Esophagus squamous epithelium (tissue), 5 donors: Measurements from ENCODE around the gene AEBP1. TPM values are rescaled to one million over a fixed set of nuclear protein-coding genes. Genes with fewer than 3 reads are reported as not detected.

Source experiments
- DNase-seq: peaks from one replicate; lab custom pipeline; 2025; lab: John Stamatoyannopoulos, UW
- H3K27ac ChIP-seq, 4 donors: fragments of 200-600 bp; sonication (generic); one replicate each; pipeline ENCODE4 v1.5.1; 2016 to 2019; ENCODE audit warnings: mild to moderate bottlenecking in 1 of 4
- H3K27me3 ChIP-seq, 4 donors: fragments of 200-600 bp; sonication (generic); 1 replicate in 3 of 4; 2 replicates in 1 of 4; pipeline versions ENCODE4 v1.5.1 to v1.6.0; 2017 to 2021; ENCODE audit warnings: antibody characterized with exemption in 1 of 4
- H3K36me3 ChIP-seq, 3 donors: fragments of 200-600 bp; sonication (generic); one replicate each; pipeline ENCODE4 v1.5.1; 2016 to 2019
- H3K4me1 ChIP-seq, 3 donors: fragments of 200-600 bp; sonication (generic); one replicate each; pipeline ENCODE4 v1.5.1; 2017 to 2019
- H3K4me3 ChIP-seq, 4 donors: fragments of 200-600 bp; sonication (generic); 1 replicate in 3 of 4; 2 replicates in 1 of 4; pipeline ENCODE4 v1.5.1; 2016 to 2019; ENCODE audit warnings: mild to moderate bottlenecking in 2 of 4, moderate library complexity in 1 of 4
- H3K9me3 ChIP-seq, 3 donors: fragments of 200-600 bp; sonication (generic); one replicate each; pipeline ENCODE4 v1.5.1; 2016 to 2019
- CTCF ChIP-seq, 6 experiments: fragments of 450-650 bp in 4 of 6; fragments of 200-600 bp in 2 of 6; sonication (generic) in 2 of 6; IDR thresholded peaks; one replicate each; pipeline ENCODE4 v1.5.1; 2016 to 2019; ENCODE audit warnings: antibody characterized with exemption in 6 of 6, mild to moderate bottlenecking in 4 of 6, moderate library complexity in 4 of 6
- POLR2A ChIP-seq, 4 donors: fragments of 450-650 bp; IDR thresholded peaks; one replicate each; pipeline ENCODE4 v1.6.1; 2017; ENCODE audit warnings: antibody characterized with exemption in 4 of 4, mild to moderate bottlenecking in 4 of 4, moderate library complexity in 3 of 4
- WGBS, 2 donors: methylation state at CpG; one replicate each; pipeline ENCODE4 v1.1.5; 2018; 5-methylcytosine and 5-hydroxymethylcytosine counted together
- intact Hi-C: fragments of 100-400 bp; cut with DNase I; formaldehyde crosslinking; loops from one replicate; pipeline ENCODE4 v1.15.0; 2022
- total RNA-seq, 4 donors: library from RNA; depleted of rRNA; stranded (reverse); fragments of >200 nt; gene quantifications; one replicate each; pipeline ENCODE4 v1.1.0, GENCODE V29; 2016
- donor health status: DM: yes; HTN: yes; CAD: no.

AEBP1 gene
- total RNA-seq, 4 donors from 2014 or later = 4.6 to 83.9 (median 25.2) TPM

GRCh38 chr7:44152971-44153947 lies 49.1 kb downstream of the AEBP1 start:
- intact Hi-C loops = no loop called here
- WGBS, 2 donors = 68 to 79% methylated on average over 4 to 9 of the region's 22 CpGs
- H3K4me1 ChIP-seq = peaks cover 0 to 12% (median 0%) of the 10 kb centered on the region in 3 donors
- H3K27ac ChIP-seq = no peak overlapping the region
- no peaks in the 10 kb centered on the region for H3K36me3 ChIP-seq
- no peak overlapping the region for H3K4me3 ChIP-seq
- no peak for TF ChIP-seq POLR2A (IDR thresholded peaks at IDR 0.05)
- H3K27me3 ChIP-seq = no peaks in the 10 kb centered on the region
- H3K9me3 ChIP-seq = no peaks in the 10 kb centered on the region
- no peak for DNase-seq

- H3K4me3 ChIP-seq = no peak overlapping the region
- no peaks in the 10 kb centered on the region for H3K36me3 ChIP-seq
- intact Hi-C loops = no loop called here
- WGBS, 2 donors = 74 to 92% methylated on average over 5 of the region's 5 CpGs
- H3K9me3 ChIP-seq = no peaks in the 10 kb centered on the region
- H3K27ac ChIP-seq = no peak overlapping the region
- TF ChIP-seq CTCF (IDR thresholded peaks at IDR 0.05) = no peak
- no peak for DNase-seq
- H3K4me1 ChIP-seq = peaks cover 0 to 12% (median 0%) of the 10 kb centered on the region in 3 donors
- no peaks in the 10 kb centered on the region for H3K27me3 ChIP-seq
Observed at GRCh38 chr7:44153948-44154335, 49.8 kb downstream of the AEBP1 start.

GRCh38 chr7:44154703-44155102 lies 50.6 kb downstream of the AEBP1 start:
- Histone ChIP-seq H3K4me3 (no peak overlapping the region), H3K27me3 (no peaks in the 10 kb centered on the region), H3K4me1 (peaks cover 0 to 12% (median 0%) of the 10 kb centered on the region in 3 donors), H3K36me3 (no peaks in the 10 kb centered on the region), H3K27ac (no peak overlapping the region), H3K9me3 (no peaks in the 10 kb centered on the region)
- intact Hi-C loops = no loop called here
- no peak for DNase-seq
- 63 to 68% methylated on average over 3 of the region's 3 CpGs for WGBS, 2 donors
- no peak for TF ChIP-seq POLR2A (IDR thresholded peaks at IDR 0.05)
- no peak for TF ChIP-seq CTCF (IDR thresholded peaks at IDR 0.05)

- TF ChIP-seq CTCF (IDR thresholded peaks at IDR 0.05) = no peak
- no peak for TF ChIP-seq POLR2A (IDR thresholded peaks at IDR 0.05)
- H3K27me3 ChIP-seq = no peaks in the 10 kb centered on the region
- no peaks in the 10 kb centered on the region for H3K36me3 ChIP-seq
- intact Hi-C loops = no loop called here
- no peaks in the 10 kb centered on the region for H3K9me3 ChIP-seq
- WGBS, 2 donors = 70 to 88% methylated on average over 3 to 7 of the region's 8 CpGs
- H3K27ac ChIP-seq = no peak overlapping the region
- DNase-seq = no peak
- peaks cover 0 to 6% (median 0%) of the 10 kb centered on the region in 3 donors for H3K4me1 ChIP-seq
- no peak overlapping the region for H3K4me3 ChIP-seq
Observed at GRCh38 chr7:44155191-44156185, 51.3 kb downstream of the AEBP1 start.

- no peak overlapping the region for H3K4me3 ChIP-seq
- no peak for DNase-seq
- WGBS, 2 donors = 78% methylated on average over 4 of the region's 4 CpGs; no CpG with 5 or more reads in 1 of the 2 donors
- no peaks in the 10 kb centered on the region for H3K9me3 ChIP-seq
- H3K4me1 ChIP-seq = no peaks in the 10 kb centered on the region
- intact Hi-C loops = no loop called here
- H3K27me3 ChIP-seq = no peaks in the 10 kb centered on the region
- TF ChIP-seq CTCF (IDR thresholded peaks at IDR 0.05) (no peak), POLR2A (IDR thresholded peaks at IDR 0.05) (no peak)
- H3K27ac ChIP-seq = no peak overlapping the region
- H3K36me3 ChIP-seq = no peaks in the 10 kb centered on the region
Observed at GRCh38 chr7:44156453-44157010, 52.4 kb downstream of the AEBP1 start.
